T-cell (primary cell): Measurements from ENCODE around the gene PDGFD. TPM values are rescaled to one million over a fixed set of nuclear protein-coding genes. Genes with fewer than 3 reads are reported as not detected.

ENCODE experiments used
- ATAC-seq, 4 experiments: fragments of 200-7000 bp in 3 of 4; fragments of 150-1000 bp in 1 of 4; cut with Tn5 transposase; replicated peaks in 1 of 4; 1 replicate in 3 of 4; 2 replicates in 1 of 4; pipeline ENCODE4 v1.10.0; 2021; ENCODE audit warnings: moderate library complexity in 3 of 4, mild to moderate bottlenecking in 2 of 4, moderate number of reproducible peaks in 1 of 4
- CTCF ChIA-PET, 2 donors: fragments of 300-600 bp; sonication (Branson Sonifier 250); formaldehyde crosslinking; loops; one replicate each; lab custom pipeline; 2022; ENCODE audit warnings: antibody characterized with exemption in 2 of 2; lab: Charles Lee
- POLR2A ChIA-PET, 2 donors: fragments of 300-600 bp; sonication (Branson Sonifier 250); formaldehyde crosslinking; loops; one replicate each; lab custom pipeline; 2022; ENCODE audit warnings: antibody characterized with exemption in 2 of 2; lab: Charles Lee
- DNase-seq, 35 experiments: peaks; one replicate each; pipeline versions ENCODE4 v3.0.0 to v3.0.0-alpha.2; 2013 to 2023
- H3K27ac ChIP-seq: one replicate; pipeline ENCODE4 v1.5.1; 2013; ENCODE audit warnings: low read length
- H3K27me3 ChIP-seq, 2 experiments: replicated peaks in 1 of 2; 1 replicate in 1 of 2; 2 replicates in 1 of 2; pipeline versions ENCODE4 v1.6.1 to v1.7.0; 2013; ENCODE audit warnings: low read length in 1 of 2, mixed read lengths in 1 of 2; ENCODE audit not compliant: control insufficient read depth in 2 of 2, insufficient read depth in 2 of 2; ENCODE audit errors: extremely low read depth in 1 of 2
- H3K36me3 ChIP-seq, 2 donors: 1 replicate in 1 of 2; 2 replicates in 1 of 2; pipeline versions ENCODE4 v1.6.1 to v1.7.0; 2013; ENCODE audit warnings: low read length in 1 of 2; ENCODE audit not compliant: control insufficient read depth in 2 of 2, insufficient read depth in 1 of 2; ENCODE audit errors: extremely low read depth in 1 of 2
- H3K4me1 ChIP-seq, 2 experiments: 1 replicate in 1 of 2; 2 replicates in 1 of 2; pipeline versions ENCODE4 v1.6.1 to v1.7.0; 2013; ENCODE audit warnings: low read length in 2 of 2, mixed read lengths in 1 of 2; ENCODE audit not compliant: insufficient read depth in 2 of 2, control insufficient read depth in 1 of 2; ENCODE audit errors: extremely low read depth in 1 of 2
- H3K4me3 ChIP-seq, 2 donors: 1 replicate in 1 of 2; 2 replicates in 1 of 2; pipeline versions ENCODE4 v1.5.1 to v1.7.0; 2013; ENCODE audit warnings: mild to moderate bottlenecking in 2 of 2, low read length in 1 of 2, moderate library complexity in 1 of 2; ENCODE audit not compliant: control insufficient read depth in 1 of 2; ENCODE audit errors: extremely low read depth in 1 of 2
- H3K9me3 ChIP-seq: 2 replicates; pipeline ENCODE4 v1.7.0; 2013
- H3K27ac Mint-ChIP-seq, 2 donors: one replicate each; pipeline ENCODE4 v1.8.0; 2020 to 2021; ENCODE audit warnings: mild to moderate bottlenecking in 2 of 2, mixed read lengths in 2 of 2
- H3K27me3 Mint-ChIP-seq, 2 donors: one replicate each; pipeline ENCODE4 v1.8.0; 2021 to 2022; ENCODE audit warnings: mixed read lengths in 2 of 2
- H3K36me3 Mint-ChIP-seq: one replicate; pipeline ENCODE4 v1.8.0; 2021; ENCODE audit warnings: mixed read lengths
- H3K4me1 Mint-ChIP-seq, 3 donors: one replicate each; pipeline ENCODE4 v1.8.0; 2020 to 2022; ENCODE audit warnings: mixed read lengths in 3 of 3, mild to moderate bottlenecking in 1 of 3
- H3K4me3 Mint-ChIP-seq, 3 donors: one replicate each; pipeline ENCODE4 v1.8.0; 2020 to 2022; ENCODE audit warnings: mild to moderate bottlenecking in 3 of 3, mixed read lengths in 3 of 3, moderate library complexity in 3 of 3
- H3K9me3 Mint-ChIP-seq, 3 donors: one replicate each; pipeline ENCODE4 v1.8.0; 2020 to 2022; ENCODE audit warnings: mixed read lengths in 3 of 3
- WGBS: methylation state at CpG from one replicate; pipeline ENCODE4 v1.1.5; 2013; ENCODE audit warnings: missing lambda C conversion rate; ENCODE audit not compliant: insufficient coverage; 5-methylcytosine and 5-hydroxymethylcytosine counted together
- total RNA-seq, 35 experiments: library from RNA in 6 of 35; stranded (reverse) in 6 of 35; fragments of 120-200 nt in 1 of 35; gene quantifications; one replicate each; pipeline versions ENCODE4 v1.2.1 to v1.2.4 and lab custom pipeline; 2013 to 2026

The PDGFD gene
- total RNA-seq, 5 donors from 2014 or later (not counting 1 experiment from before 2014, with no cell fraction given): 0.35 to 2.9 (median 1.2) TPM

GRCh38 chr11:104036588-104036987 lies 127.4 kb downstream of the PDGFD start, which contains the start of gene DDI1:
TSS of gene DDI1 (plus strand) at chr11:104036640. CDS start at chr11:104036823, 183 bp downstream.
- Histone ChIP-seq H3K27me3 (no peaks in the 10 kb centered on the region), H3K36me3 (no peaks in the 10 kb centered on the region), H3K4me3 (no peak within 1 kb of the TSS), H3K4me1 (no peaks in the 10 kb centered on the region), H3K27ac (no peak within 1 kb of the TSS), H3K9me3 (no peaks in the 10 kb centered on the region)
- Mint-ChIP-seq H3K27ac (no peak within 1 kb of the TSS), H3K4me1 (no peaks in the 10 kb centered on the region), H3K36me3 (no peaks in the 10 kb centered on the region), H3K4me3 (no peak within 1 kb of the TSS), H3K27me3 (no peaks in the 10 kb centered on the region), H3K9me3 (peaks cover 0 to 2% (median 0%) of the 10 kb centered on the region in 3 donors)
- 94% methylated on average over 24 of the region's 26 CpGs for WGBS
- CTCF ChIA-PET: no interaction called here
- DNase-seq (no peak), ATAC-seq (no peak)
- POLR2A ChIA-PET: no interaction called here

GRCh38 chr11:104033561-104033960 lies 130.4 kb downstream of the PDGFD start:
- no CpG with 5 or more reads among the region's 1 CpG for WGBS
- ATAC-seq (no peak), DNase-seq (no peak)
- no peak overlapping the region for H3K27ac Mint-ChIP-seq
- Histone ChIP-seq H3K27me3 (no peaks in the 10 kb centered on the region), H3K4me1 (no peaks in the 10 kb centered on the region), H3K9me3 (no peaks in the 10 kb centered on the region), H3K27ac (no peak overlapping the region), H3K36me3 (no peaks in the 10 kb centered on the region), H3K4me3 (no peak overlapping the region)
- H3K9me3 Mint-ChIP-seq: peaks cover 0 to 4% (median 0%) of the 10 kb centered on the region in 3 donors
- H3K27me3 Mint-ChIP-seq: no peaks in the 10 kb centered on the region
- ChIA-PET POLR2A (interaction anchor here (0.6 kb wide), 2 partner anchors 21 to 452 kb away, joined by 3 to 4 read pairs; no protein-coding TSS in a partner anchor), CTCF (no interaction called here)
- no peaks in the 10 kb centered on the region for H3K36me3 Mint-ChIP-seq
- H3K4me3 Mint-ChIP-seq: no peak overlapping the region
- H3K4me1 Mint-ChIP-seq: no peaks in the 10 kb centered on the region

GRCh38 chr11:104033134-104033533 lies 130.8 kb downstream of the PDGFD start:
- Mint-ChIP-seq H3K9me3 (peaks cover 0 to 4% (median 0%) of the 10 kb centered on the region in 3 donors), H3K36me3 (no peaks in the 10 kb centered on the region), H3K4me1 (no peaks in the 10 kb centered on the region), H3K27ac (no peak overlapping the region), H3K4me3 (no peak overlapping the region), H3K27me3 (no peaks in the 10 kb centered on the region)
- Histone ChIP-seq H3K4me3 (no peak overlapping the region), H3K27ac (no peak overlapping the region), H3K4me1 (no peaks in the 10 kb centered on the region), H3K9me3 (no peaks in the 10 kb centered on the region), H3K36me3 (no peaks in the 10 kb centered on the region), H3K27me3 (no peaks in the 10 kb centered on the region)
- DNase-seq: no peak
- ChIA-PET CTCF (no interaction called here), POLR2A (interaction anchor here (0.6 kb wide), 2 partner anchors 21 to 452 kb away, joined by 3 to 4 read pairs; no protein-coding TSS in a partner anchor)
- no peak for ATAC-seq

GRCh38 chr11:104028476-104029263 lies 135.3 kb downstream of the PDGFD start:
- ChIA-PET POLR2A (no interaction called here), CTCF (interaction anchor here in 1 of 2 donors (0.6 kb wide), 1 partner anchor 50 kb away, joined by 3 read pairs; no protein-coding TSS in a partner anchor)
- peaks cover 0 to 4% (median 0%) of the 10 kb centered on the region in 3 donors for H3K9me3 Mint-ChIP-seq
- no peaks in the 10 kb centered on the region for H3K36me3 Mint-ChIP-seq
- DNase-seq (no peak), ATAC-seq (no peak)
- Histone ChIP-seq H3K36me3 (no peaks in the 10 kb centered on the region), H3K27me3 (no peaks in the 10 kb centered on the region), H3K27ac (no peak overlapping the region), H3K4me1 (no peaks in the 10 kb centered on the region), H3K4me3 (no peak overlapping the region), H3K9me3 (no peaks in the 10 kb centered on the region)
- H3K4me3 Mint-ChIP-seq: no peak overlapping the region
- H3K27ac Mint-ChIP-seq: no peak overlapping the region
- H3K27me3 Mint-ChIP-seq: no peaks in the 10 kb centered on the region
- no peaks in the 10 kb centered on the region for H3K4me1 Mint-ChIP-seq
- WGBS: no CpG with 5 or more reads among the region's 3 CpGs

GRCh38 chr11:104024572-104024971 lies 139.4 kb downstream of the PDGFD start:
- Mint-ChIP-seq H3K27ac (no peak overlapping the region), H3K9me3 (no peaks in the 10 kb centered on the region)
- CTCF ChIA-PET: no interaction called here

GRCh38 chr11:104015649-104016415 lies 148.1 kb downstream of the PDGFD start:
- ChIA-PET CTCF (no interaction called here), POLR2A (no interaction called here)
- H3K4me3 Mint-ChIP-seq: no peak overlapping the region
- Histone ChIP-seq H3K27me3 (no peaks in the 10 kb centered on the region), H3K9me3 (no peaks in the 10 kb centered on the region), H3K4me3 (no peak overlapping the region), H3K36me3 (no peaks in the 10 kb centered on the region), H3K27ac (no peak overlapping the region), H3K4me1 (peaks cover 0 to 3% of the 10 kb centered on the region in 2 experiments)
- ATAC-seq (no peak), DNase-seq (no peak)
- H3K27ac Mint-ChIP-seq: no peak overlapping the region
- WGBS: 88% methylated on average over 2 of the region's 3 CpGs
- H3K4me1 Mint-ChIP-seq: no peaks in the 10 kb centered on the region
- H3K9me3 Mint-ChIP-seq: peaks cover 0 to 5% (median 0%) of the 10 kb centered on the region in 3 donors
- no peaks in the 10 kb centered on the region for H3K36me3 Mint-ChIP-seq
- H3K27me3 Mint-ChIP-seq: no peaks in the 10 kb centered on the region

More at GRCh38 chr11:104024572-104024971, 139.4 kb downstream of the PDGFD start:
- Histone ChIP-seq H3K9me3 (no peaks in the 10 kb centered on the region), H3K27ac (no peak overlapping the region), H3K4me1 (no peaks in the 10 kb centered on the region), H3K4me3 (no peak overlapping the region), H3K36me3 (no peaks in the 10 kb centered on the region), H3K27me3 (no peaks in the 10 kb centered on the region)
- no CpG with 5 or more reads among the region's 2 CpGs for WGBS
- Mint-ChIP-seq H3K27me3 (no peaks in the 10 kb centered on the region), H3K4me1 (no peaks in the 10 kb centered on the region), H3K36me3 (no peaks in the 10 kb centered on the region), H3K4me3 (no peak overlapping the region)
- DNase-seq: no peak
- no peak for ATAC-seq
- POLR2A ChIA-PET: no interaction called here
